ENCODE measurements around the gene USP2. TPM values are rescaled to one million over a fixed set of nuclear protein-coding genes. Genes with fewer than 3 reads are reported as not detected.

Gene USP2
- total and polyA plus RNA-seq, 8 donors: 4.4 to 15.4 (median 6.6) TPM

- Histone ChIP-seq H3K9me3 (no peaks in the 10 kb centered on the region), H3K4me3 (peak overlapping the region in 2 of 4 donors; percentile 32 to 49), H3K36me3 (no peaks in the 10 kb centered on the region), H3K4me1 (peaks cover 0 to 12% (median 6%) of the 10 kb centered on the region in 3 donors), H3K27me3 (peaks cover 0 to 3% (median 0%) of the 10 kb centered on the region in 4 donors), H3K27ac (peak overlapping the region in 3 of 4 donors; percentile 43 to 71 (median 69))
- DNase-seq (peak in 4 of 6 donors; percentile 61 to 82 (median 64)), ATAC-seq (peak; percentile 63 to 74 (median 71)), FAIRE-seq (no peak)
- 3 to 7% methylated on average over 28 to 29 of the region's 29 CpGs for WGBS, 2 donors
- intact Hi-C loops (cut with DNase I): no loop called here
- peak in 1 of 4 donors; percentile 20 for TF ChIP-seq CTCF (IDR thresholded peaks at IDR 0.05)
Measured at GRCh38 chr11:119315131-119316015, 66.1 kb downstream of the USP2 start.

DNA sequence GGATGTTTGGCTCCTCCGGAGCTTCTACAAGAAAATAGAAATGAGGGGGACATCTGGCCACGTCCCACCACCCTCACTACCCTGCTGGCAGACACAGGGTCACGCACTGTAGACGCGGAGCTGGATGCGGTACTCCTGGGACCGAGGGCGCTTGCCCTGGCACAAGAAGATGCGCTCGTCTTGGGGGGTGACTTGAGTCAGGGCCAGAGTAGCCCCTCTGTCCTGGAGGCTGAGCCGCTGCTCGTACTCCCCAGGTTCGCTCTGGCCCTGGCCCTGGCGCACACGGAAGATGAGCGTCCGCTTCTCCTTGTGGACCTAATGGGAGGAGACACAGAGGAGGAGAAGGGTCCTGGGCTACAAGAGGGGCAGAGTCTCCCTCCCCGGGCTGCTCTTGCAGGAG lies 66.8 kb downstream of the USP2 start:
- peak overlapping the region in 1 of 4 donors; percentile 49 for H3K4me3 ChIP-seq
- H3K27ac ChIP-seq: peak overlapping the region in 2 of 4 donors; percentile 43 to 69
- H3K9me3 ChIP-seq: no peaks in the 10 kb centered on the region
- FAIRE-seq (no peak), ATAC-seq (no peak), DNase-seq (peak in 1 of 6 donors; percentile 47)
- WGBS, 2 donors: 54 to 65% methylated on average over 18 of the region's 18 CpGs
- H3K36me3 ChIP-seq: no peaks in the 10 kb centered on the region
- H3K4me1 ChIP-seq: peaks cover 0 to 12% (median 6%) of the 10 kb centered on the region in 3 donors
- peaks cover 0 to 3% (median 0%) of the 10 kb centered on the region in 4 donors for H3K27me3 ChIP-seq
- TF ChIP-seq CTCF (IDR thresholded peaks at IDR 0.05): no peak
- intact Hi-C loops (cut with DNase I): no loop called here

DNA sequence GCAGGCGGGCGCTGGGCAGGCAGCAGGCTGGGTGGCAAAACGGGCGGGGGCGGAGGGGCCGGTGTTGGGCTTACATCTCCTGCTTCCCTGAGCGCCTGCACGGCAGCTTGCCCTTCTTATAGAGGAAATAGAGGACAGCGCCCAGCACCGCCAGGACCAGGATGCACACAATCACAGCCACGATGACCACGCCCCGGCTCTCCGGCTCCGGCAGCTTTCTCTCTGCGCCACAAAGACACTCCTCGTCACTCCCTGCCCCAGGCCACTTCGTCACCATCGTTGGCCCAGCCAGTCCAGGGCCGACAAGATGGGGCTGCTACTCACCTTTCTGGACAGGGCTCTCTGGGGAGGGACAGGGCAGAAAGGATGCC lies 70.8 kb downstream of the USP2 start:
- intact Hi-C loops (cut with DNase I): no loop called here
- no peak overlapping the region for H3K4me3 ChIP-seq
- no peak for TF ChIP-seq CTCF (IDR thresholded peaks at IDR 0.05)
- no peak overlapping the region for H3K27ac ChIP-seq
- WGBS, 2 donors: 78 to 83% methylated on average over 15 to 20 of the region's 20 CpGs
- no peaks in the 10 kb centered on the region for H3K27me3 ChIP-seq
- ATAC-seq (no peak), DNase-seq (no peak), FAIRE-seq (no peak)
- H3K9me3 ChIP-seq: no peaks in the 10 kb centered on the region
- H3K4me1 ChIP-seq: peaks cover 0 to under 1% (median 0%) of the 10 kb centered on the region in 3 donors
- no peaks in the 10 kb centered on the region for H3K36me3 ChIP-seq

DNA sequence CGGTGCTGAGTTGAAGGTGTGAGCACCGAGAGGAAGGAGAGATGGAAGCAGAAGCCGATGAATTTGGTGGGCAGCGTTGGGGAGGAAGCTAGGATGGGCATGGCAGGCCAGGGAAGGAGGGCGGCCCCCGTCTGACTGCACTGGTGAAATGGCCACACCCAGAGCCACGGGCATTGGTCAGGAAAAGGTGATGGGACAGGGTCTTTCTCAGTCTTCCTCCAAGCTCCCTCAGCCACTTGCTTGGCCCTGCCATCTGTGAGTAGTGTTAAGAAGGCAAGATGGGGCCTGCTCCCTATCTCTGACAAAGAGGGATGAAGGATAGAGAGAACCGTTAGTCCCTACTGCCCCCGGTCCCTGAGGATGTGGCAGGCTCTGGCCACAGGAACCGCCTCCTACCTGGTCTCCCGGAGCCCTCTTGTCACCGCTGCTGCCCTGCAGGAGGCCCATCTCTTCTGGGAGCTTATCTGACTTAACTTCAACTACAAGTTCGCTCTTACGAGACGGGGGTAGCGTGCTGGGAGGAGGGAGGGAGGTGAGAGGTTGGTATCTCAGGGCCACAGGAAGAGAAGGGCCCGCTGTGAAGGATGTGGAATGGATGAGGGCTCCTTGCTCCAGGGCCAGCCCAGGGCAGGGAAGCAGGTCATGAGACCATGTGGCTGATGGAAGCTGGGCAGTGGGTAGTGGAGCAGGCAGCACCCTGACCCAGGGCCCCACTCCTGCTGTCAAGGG lies 71.4 kb downstream of the USP2 start:
- Histone ChIP-seq H3K36me3 (no peaks in the 10 kb centered on the region), H3K4me1 (no peaks in the 10 kb centered on the region)

More for the DNA sequence above, 71.4 kb downstream of the USP2 start:
- H3K27me3 ChIP-seq: no peaks in the 10 kb centered on the region
- no peaks in the 10 kb centered on the region for H3K9me3 ChIP-seq
- ATAC-seq (no peak), DNase-seq (no peak), FAIRE-seq (no peak)
- H3K27ac ChIP-seq: no peak overlapping the region
- intact Hi-C loops (cut with DNase I): no loop called here
- 78 to 81% methylated on average over 17 of the region's 17 CpGs for WGBS, 2 donors
- no peak overlapping the region for H3K4me3 ChIP-seq
- no peak for TF ChIP-seq CTCF (IDR thresholded peaks at IDR 0.05)
